Skin of body (tissue), 2 donors: ENCODE data around the gene PRAMEF12. TPM values are rescaled to one million over a fixed set of nuclear protein-coding genes. Genes with fewer than 3 reads are reported as not detected.
"Not testable (repeated sequence)": the region's sequence is repeated elsewhere in the genome, so short reads cannot be mapped to it uniquely, and the experiment has no call there.

Source experiments
- DNase-seq: peaks from one replicate; lab custom pipeline; 2025; lab: John Stamatoyannopoulos, UW
- total RNA-seq: library from RNA; depleted of rRNA; stranded (reverse); fragments of >200 nt; gene quantifications from one replicate; pipeline ENCODE4 v1.2.3, GENCODE V29; 2014

PRAMEF12 gene
- not detected for total RNA-seq

DNA sequence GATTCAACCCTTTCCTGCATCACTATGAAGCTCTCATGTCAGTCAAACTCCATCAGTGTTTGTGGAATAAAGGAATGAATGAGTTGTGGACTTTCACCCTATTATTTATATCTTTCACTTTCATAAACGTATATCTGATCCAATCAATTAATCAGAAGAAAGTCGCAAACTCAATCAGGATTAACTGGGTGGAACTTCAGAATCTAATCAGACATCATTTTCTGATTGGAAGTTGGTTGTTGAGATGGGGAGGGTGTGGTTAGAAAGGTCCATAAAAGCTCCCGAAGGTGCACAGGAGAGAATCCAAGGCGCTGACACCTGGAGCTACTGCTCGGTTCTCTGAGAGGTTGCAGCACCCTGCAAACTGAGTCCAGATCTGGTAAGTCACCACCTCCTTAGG lies at the start of gene PRAMEF12:
Gene PRAMEF12 (plus strand): TSS at position 301 of the 400 bp plus-strand sequence. CDS start 1,130 bp downstream, outside the sequence.
- no peak for DNase-seq

DNA sequence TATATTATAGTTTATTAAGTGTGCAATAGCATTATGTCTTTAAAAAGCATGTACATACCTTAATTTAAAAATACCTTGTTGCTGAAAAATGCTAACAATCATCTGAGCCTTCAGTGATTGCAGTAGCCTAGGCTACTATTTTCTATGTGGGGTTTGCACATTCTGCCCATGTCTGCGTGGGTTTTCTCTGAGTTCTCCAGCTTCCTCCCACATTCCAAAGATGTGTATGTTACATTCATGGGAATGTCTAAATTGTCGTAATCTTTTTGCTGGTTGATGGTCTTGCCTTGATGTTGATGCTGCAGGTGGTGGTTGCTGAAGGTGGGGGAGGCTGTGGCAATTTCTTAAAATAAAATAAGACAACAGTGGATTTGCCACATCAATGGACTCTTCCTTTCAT lies 45.1 kb upstream of the PRAMEF12 start:
- DNase-seq: no peak

DNA sequence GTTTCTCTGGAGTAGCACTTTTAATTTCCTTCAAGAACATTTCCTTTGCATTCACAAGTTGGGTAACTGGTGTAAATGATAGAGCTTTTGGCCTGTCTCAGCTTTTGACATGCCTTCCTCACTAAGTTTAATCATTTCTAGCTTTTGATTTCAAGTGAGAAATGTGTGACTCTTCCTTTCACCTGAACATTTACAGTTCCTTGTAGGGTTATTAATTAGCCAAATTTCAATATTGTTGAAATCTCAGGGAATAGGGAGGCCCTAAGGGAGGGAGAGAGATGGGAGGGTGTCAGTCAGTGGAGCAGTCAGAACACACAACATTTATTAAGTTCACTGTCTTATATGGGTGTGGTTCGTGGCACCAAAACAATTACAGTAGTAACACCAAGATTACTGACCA lies 43.4 kb upstream of the PRAMEF12 start:
- no peak for DNase-seq

DNA sequence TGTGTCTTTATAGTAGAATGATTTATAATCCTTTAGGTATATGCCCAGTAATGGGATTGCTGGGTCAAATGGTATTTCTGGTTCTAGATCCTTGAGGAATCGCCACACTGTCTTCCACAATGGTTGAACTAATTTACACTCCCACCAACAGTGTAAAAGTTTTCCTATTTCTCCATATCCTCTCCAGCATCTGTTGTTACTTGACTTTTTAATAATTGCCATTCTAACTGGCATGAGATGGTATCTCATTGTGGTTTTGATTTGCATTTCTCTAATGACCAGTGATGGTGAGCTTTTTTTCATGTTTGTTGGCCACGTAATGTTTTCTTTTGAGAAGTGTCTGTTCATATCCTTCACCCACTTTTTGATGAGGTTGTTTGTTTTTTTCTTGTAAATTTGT lies 42.5 kb upstream of the PRAMEF12 start:
- DNase-seq: not testable (repeated sequence)

DNA sequence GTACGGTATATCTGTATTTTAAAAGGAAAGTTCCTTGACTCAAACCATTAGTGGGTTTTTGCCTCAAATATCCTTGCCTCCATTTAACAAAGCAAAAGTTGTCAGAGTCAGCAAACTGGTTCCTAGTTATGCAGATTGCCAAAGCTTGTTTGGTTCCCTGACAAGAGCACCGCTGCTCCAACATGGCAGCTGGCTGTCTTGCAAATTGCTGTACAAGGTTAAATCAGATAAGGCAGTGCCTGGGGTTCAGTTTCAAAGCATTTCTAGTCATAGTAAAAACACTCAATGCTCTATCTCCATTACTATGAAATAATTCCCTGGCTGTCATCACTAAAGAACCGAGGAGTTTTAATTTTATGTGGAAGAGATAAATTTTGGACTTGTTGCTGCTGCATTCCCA lies 38.9 kb upstream of the PRAMEF12 start:
- DNase-seq: no peak

DNA sequence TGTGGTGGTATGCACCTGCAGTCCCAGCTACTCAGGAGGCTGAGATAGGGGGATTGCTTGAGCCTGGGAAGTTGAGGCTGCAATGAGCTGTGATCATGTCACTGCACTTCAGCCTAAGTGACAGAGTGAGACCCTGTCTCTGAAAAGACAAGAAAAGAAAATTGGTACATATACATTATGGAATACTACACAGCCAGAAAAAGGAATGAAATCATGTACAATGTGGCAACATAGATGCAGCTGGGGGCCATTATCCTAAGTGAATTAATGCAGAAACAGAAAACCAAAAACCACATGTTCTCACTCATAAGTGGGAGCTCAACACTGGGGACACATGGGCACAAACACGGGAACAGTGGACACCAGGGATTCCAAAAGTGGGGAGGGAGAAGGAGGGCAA lies 34.6 kb upstream of the PRAMEF12 start:
- DNase-seq: no peak

DNA sequence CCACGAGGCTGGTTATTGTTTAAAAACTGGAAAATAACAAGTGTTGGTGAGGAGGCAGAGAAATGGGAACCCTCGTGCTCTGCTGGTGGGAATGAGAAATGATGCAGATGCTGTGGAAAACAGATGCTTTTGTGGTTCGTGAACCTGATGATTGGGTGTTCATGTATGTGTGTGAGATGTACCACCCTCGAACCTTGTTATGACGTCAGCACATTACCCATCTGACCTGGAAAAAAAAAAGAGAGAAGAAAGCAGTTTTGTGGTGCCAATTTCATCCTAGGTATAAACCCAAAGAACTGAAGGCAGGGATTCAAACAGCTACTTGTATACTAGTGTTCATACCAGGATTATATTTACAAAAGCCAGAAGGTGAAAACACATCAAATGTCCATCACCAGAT lies 33.9 kb upstream of the PRAMEF12 start:
- no peak for DNase-seq

DNA sequence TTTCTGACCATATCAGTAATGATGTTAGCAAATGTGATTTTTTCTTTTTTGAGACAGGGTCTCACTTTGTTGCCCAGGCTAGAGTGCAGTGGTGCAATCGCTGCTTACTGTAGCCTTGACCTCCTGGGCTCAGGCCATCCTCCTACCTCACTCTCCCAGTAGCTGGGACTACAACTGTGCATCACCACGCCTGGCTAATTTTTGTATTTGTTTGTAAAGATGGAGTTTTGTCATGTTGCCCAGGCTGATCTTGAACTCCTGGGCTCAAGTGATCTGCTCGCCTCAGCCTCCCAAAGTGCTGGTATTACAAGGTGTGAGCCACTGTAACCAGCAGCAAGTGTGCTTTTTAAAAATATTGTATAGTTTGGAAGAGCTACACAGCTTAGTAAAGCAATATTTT lies 31.6 kb upstream of the PRAMEF12 start:
- DNase-seq: no peak

DNA sequence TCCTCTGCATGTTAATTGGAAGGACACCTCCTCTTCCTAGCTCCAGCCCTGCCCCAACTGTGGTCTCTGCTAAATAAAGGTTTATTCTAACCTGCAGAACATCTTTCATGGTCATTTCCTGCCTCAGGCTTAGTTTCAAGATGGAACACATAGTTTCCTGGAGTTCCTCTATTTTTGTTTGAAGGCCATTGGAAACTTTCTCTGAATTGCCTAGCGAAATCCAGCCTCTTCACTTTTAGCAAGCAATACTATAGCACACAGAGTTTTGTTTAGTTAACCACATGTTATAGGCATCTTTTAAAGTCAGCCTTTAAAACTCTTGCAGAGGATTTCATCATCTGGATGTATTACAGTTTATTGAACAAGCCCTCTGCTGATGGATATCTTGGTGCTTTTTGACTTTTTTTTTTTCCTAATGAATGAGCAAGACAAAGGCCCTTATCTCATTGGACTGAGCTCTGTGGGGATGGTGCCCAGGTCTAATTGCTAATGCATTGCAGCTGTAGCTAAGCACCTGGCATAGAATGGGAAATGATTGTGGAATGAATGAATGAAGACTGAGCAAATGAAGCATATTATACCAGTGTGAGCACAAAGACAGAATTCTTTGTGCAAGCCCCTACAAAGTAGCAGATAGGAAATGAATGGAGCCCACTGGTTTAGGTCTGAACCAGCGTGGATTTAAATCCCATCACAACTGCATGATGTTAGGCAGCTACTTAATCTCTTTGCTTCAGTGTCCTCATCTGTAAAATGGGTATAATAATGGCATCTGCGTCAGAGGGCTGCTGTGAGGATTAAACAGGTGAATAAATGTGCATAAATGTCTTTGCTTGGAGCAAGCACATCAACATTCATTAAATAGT lies 28.2 kb upstream of the PRAMEF12 start:
- no peak for DNase-seq

DNA sequence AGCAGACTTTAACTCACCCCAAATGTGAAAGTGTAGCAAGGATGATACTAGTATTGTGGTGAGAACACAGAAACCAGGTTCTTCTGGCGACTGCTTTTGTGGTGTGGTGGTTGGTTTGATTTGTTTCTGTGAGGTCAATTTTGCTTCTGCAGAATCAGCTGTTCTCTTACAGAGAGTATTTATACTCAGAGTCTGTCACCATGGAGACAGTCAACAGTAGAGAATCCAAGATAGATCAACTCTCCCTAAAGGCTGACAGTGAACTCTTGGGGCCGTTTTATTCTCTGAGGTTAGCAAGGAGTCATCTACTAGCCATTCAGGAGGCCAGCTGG lies 27.6 kb upstream of the PRAMEF12 start, which contains the start of gene CFAP107:
Gene CFAP107 (plus strand): TSS at position 209 of the 332 bp plus-strand sequence. CDS start 231 bp downstream, outside the sequence.
- no peak for DNase-seq

DNA sequence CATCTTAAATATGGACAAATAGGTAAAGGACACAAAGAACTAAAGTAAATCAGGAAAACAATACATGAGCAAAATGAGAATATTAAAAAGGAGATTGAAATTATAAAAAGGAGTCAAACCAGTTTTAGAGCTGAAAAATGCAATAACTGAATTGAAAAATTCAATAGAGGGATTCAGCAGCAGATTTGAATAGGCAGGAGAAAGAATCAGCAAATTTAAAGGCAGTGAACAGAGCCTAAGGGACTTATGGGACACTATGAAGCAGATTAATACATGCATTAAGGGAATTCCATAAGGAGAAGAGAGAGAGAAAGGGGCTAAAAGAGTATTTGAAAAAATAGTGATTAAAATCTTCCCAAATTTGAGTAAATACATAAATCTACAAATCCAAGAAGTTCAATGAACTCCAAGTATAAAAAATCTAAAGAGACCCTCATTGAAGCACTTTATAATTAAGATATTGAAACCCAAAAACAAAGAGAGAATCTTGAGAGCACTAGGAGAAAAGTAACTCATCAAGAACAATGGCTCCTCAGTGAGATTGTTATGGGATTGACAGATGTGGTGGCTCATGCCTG lies 24.7 kb upstream of the PRAMEF12 start:
- no peak for DNase-seq

DNA sequence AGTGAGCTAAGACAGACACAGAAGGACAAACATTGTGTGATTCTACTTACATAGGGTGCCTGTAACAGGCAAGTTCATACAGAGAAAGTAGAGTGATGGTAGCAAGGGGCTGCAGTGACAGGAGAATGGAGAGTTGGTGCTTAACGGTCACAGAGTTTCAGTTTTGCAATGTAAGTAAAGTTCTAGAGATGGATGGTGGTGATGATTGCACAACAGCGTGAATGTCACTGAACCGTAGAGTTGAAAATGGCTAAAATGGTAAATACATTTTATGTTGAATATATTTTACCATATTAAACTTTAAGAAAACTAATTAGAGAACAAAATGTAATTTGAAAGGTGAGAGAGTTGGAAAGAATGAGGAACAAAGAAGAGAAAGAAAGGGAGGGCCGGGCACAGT lies 18.8 kb upstream of the PRAMEF12 start:
- DNase-seq: no peak

DNA sequence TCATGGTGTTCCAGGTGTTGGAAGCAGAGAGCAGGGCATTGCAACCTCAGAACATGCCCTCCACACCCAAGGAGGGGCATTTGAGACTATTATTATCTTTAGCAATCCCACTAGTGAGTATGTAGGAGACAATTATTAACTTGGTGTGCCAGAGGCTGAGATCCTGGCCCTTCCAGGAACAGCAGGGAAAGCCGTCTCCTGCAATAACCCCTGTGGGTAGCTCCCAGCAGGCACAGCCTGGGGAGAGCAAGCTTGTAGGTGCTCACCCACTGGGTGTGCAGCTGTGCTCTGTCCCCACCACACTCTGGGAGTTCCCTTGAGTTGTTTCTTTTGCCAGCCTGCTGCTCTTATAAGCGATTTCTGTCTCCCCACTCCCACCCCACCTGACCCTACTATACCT lies 17.3 kb upstream of the PRAMEF12 start:
- DNase-seq: no peak

DNA sequence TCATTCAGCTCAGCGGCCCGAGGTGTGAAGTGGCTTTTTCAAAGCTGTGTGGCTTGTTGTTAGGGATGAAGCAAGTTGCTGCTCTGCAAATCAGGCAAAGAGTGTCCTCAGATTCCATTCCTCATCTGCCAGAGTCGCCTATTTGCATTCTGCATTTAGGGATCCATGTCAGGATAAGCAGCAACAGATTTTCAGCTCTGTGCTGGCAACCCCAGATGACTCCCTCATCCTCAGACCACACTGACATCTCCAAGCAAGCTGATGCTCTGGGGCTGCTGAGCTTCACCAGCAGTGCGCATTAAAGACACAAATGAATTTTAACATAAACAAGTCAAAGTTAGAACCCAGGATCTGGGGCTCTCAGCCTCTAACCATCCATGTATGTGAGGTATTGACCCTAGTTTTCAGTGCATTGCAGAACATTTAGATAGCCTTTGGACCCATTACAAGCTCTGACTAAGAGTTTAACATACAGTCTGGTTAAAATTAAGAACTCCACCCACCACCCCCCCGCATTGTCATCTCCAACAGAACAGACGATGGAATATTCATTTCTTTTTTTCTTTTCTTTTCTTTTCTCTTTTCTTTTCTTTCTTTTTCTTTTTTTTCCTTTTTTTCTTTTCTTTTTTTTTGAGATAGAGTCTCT lies 16.6 kb upstream of the PRAMEF12 start:
- DNase-seq: peak; percentile 8

DNA sequence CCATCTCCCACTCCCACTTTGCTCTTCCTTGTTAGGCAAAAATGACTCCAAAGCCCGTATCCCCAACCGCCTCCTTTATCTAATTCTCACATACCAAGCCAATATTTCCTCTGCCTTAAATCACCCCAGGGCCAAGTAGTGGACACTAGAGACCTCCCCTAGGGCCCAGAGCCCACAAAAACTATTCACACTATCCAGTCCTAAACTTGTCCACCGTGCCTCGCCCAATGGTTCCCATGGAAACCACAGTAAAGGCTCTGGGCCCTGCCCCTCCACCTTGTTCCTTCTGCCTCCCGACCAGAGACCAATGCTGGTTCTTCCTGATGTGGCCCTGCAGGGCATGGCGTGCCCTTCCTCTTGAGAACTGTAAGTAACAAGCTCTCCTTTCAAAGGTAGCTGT lies 15.7 kb upstream of the PRAMEF12 start:
- no peak for DNase-seq

DNA sequence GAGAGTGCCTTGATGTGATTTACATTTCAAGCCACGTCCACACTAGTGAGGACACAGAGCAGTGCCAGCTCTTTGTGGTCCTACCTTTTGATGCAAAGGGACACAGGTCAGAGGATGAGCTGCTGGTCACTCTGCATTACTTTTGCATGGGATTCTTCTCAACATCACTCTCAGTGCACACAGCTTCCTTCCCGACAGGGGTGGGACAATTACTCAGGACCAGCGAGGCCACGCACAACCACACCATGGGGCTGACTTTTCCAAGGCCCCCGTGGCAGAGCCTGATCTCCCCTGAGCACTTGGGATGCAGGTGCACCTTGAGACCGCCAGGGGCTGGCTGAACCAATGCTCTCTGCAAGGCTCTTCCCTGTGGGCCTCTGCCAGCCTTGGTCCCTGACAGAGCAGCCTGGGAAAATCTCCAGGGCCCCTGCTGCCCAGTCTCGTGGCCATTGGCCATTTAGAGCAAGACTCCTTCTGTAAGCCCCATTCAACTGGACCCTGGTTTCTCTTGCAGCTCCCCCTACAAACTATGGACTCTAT lies 13.2 kb upstream of the PRAMEF12 start:
- no peak for DNase-seq

DNA sequence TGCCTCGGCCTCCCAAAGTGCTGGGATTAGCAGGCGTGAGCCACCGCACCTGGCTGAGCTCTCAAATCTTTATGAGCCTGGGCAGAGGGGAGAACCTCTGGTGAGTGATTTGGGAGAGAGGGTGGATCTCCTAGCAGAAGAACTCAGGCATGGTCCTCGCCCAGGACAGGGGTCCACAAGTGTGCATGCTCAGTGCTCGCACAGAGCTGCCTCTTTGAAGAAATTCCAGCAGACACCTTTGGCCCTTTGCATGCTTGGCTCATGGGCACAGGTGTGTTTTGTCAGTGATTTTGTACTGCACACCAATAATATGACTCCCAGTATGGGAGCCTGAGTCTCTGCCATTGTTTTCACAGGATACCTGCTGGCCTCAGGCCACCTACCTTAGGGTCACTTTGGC lies 11.8 kb upstream of the PRAMEF12 start:
- DNase-seq: no peak

DNA sequence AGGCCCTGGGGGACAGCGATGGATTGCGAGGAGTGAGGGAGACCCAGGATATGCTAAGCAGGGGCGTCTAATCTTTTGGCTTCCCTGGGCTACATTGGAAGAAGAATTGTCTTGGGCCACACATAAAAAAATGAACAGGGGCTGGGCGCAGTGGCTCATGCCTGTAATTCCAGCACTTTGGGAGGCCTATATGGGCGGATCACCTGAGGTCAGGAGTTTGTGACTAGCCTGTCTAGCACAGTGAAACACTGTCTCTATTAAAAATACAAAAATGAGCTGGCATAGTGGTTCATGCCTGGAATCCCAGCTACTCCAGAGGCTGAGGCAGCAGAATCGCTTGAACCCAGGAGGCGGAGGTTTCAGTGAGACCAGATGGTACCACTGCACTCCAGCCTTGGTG lies 10.8 kb upstream of the PRAMEF12 start:
- DNase-seq: no peak

DNA sequence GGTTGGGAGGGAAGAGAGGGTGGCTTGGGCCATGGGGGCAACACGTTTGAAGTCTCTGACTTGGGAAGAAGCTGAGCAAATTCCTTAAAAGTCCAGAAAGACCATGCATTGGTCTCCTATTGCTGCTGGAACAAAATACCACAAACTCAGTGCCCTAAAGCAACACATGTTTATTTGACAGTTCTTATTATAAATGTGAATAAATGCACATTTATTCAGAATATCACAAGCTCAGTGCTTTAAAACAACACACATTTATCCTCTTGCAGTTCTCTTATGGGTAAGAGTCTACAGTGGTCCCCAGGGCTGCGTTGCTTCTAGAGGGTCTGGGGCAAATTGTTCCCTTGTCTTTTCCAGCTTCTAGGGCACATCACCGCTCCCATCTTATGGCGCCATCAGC lies 10.1 kb upstream of the PRAMEF12 start:
- no peak for DNase-seq

DNA sequence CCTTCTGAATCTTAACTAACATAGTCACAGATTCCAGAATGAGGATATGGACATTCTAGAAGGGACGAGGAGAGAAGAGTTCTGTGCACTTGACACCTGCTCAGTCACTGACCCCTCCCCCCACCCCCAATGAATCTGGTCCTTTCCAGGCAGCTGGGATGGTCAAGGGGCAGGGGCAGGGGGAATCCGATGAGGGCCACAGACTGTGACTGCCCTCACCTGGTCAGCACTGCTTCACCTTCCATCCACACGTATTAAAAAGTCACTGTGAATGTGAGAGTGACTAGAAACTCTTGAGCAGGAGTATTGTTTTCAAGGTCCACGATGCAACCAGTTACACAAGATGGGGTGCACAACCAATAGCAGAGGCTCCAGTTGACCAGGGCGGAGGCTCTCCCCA lies 9.5 kb upstream of the PRAMEF12 start:
- DNase-seq: no peak

DNA sequence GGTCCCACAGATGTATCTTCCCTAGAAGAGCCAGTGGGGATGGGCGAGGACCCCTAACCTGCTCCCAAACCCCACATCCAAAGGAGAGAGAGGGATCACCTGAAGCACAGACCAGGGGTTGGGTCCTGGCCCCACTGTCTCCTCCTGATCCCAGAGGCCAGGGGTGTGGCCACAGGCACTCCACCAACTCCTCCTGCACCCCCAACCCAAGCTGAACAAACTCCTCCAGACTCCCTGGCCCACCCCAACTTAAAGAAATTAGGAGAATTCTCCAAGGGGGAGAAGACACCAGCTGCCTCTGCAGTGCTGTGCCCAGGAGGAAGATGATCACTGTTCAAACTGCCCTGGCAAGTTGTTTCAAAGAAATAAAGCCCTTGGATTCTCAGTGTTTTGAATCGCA lies 4.5 kb upstream of the PRAMEF12 start:
- no peak for DNase-seq

DNA sequence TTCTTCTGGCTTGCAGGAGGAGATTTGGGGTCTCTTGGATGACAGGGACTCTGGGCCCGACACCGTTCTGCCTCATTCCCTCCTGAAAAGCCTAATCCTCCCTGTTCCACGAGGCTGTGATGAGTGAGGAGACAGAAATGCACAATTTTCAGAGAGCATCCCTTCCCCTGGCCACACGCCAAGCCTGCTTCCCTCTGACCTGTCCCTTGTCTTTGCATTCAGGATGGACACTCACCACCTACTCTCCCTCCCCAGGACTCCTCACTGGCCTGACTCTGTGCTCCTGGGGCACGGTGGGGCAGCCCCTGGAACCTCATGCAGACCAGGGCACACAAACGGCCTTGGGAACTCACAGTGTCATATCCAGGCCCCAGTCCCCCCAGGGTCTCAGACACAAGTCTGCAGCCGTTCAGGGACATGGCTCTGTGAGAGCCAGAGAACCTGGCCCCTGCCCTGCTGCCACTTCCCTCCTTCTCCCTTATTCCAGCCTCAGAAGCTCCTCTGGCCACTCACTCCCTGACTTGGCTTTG lies 3.5 kb upstream of the PRAMEF12 start:
- no peak for DNase-seq
